C4-2B (cell line): ENCODE results near the gene XK.

ENCODE experiments used
- CTCF ChIP-seq: fragments of 450-650 bp; conservative IDR thresholded peaks from 2 replicates; pipeline ENCODE4 v1.5.1; 2017; ENCODE audit warnings: mild to moderate bottlenecking
- ZFX ChIP-seq: fragments of 450-650 bp; IDR thresholded peaks from 2 replicates; pipeline ENCODE4 v1.6.1; 2017

- TF ChIP-seq CTCF = no peak
- no peak for TF ChIP-seq ZFX
Observed at GRCh38 chrX:37641859-37642258, 43.7 kb upstream of the XK start.
